PC-3 (cell line): ENCODE results near the gene FXYD1. TPM values are rescaled to one million over a fixed set of nuclear protein-coding genes. Genes with fewer than 3 reads are reported as not detected.

Source experiments
- ATAC-seq: fragments of 200-7000 bp; cut with Tn5 transposase; 2 replicates; pipeline ENCODE4 v1.9.1; 2020; ENCODE audit warnings: mild to moderate bottlenecking, moderate library complexity
- BruUV-seq: library from RNA; stranded (reverse); fragments of 400-500 nt; replicated peaks from 2 replicates; lab custom pipeline; 2021; lab: Mats Ljungman, UMichigan
- CTCF ChIA-PET: fragments of 300-600 bp; sonication (Branson Sonifier 250); formaldehyde crosslinking; loops from one replicate; lab custom pipeline; 2022; ENCODE audit warnings: antibody characterized with exemption; lab: Charles Lee
- POLR2A ChIA-PET: fragments of 300-600 bp; sonication (Branson Sonifier 250); formaldehyde crosslinking; loops from one replicate; lab custom pipeline; 2022; ENCODE audit warnings: antibody characterized with exemption; ENCODE audit not compliant: unreplicated experiment; lab: Charles Lee
- DNase-seq: peaks from one replicate; pipeline ENCODE4 v3.0.0-alpha.2; 2015
- H2AFZ ChIP-seq: fragments of 300-600 bp; sonication (generic); 2 replicates; pipeline ENCODE4 v1.6.0; 2016; ENCODE audit warnings: antibody characterized with exemption, low read length
- H3F3A ChIP-seq: fragments of 300-600 bp; sonication (generic); one replicate; pipeline ENCODE4 v1.6.0; 2017; ENCODE audit warnings: antibody characterized with exemption, low read length, control low read depth, mild to moderate bottlenecking; ENCODE audit not compliant: unreplicated experiment
- H3K27ac ChIP-seq: fragments of 300-600 bp; sonication (generic); 2 replicates; pipeline ENCODE4 v1.5.1; 2016; ENCODE audit warnings: mild to moderate bottlenecking, low read length
- H3K27me3 ChIP-seq: fragments of 300-600 bp; sonication (generic); 2 replicates; pipeline ENCODE4 v1.6.1; 2016; ENCODE audit warnings: low read length, mixed read lengths
- H3K36me3 ChIP-seq: fragments of 300-600 bp; sonication (generic); 2 replicates; pipeline ENCODE4 v1.6.1; 2016; ENCODE audit warnings: low read depth, mixed run types, low read length, mixed read lengths
- H3K4me1 ChIP-seq: fragments of 300-600 bp; sonication (generic); 2 replicates; pipeline ENCODE4 v1.5.1; 2016; ENCODE audit warnings: low read length; ENCODE audit not compliant: insufficient read depth
- H3K4me2 ChIP-seq: fragments of 300-600 bp; sonication (generic); 2 replicates; pipeline ENCODE4 v1.6.0; 2016; ENCODE audit warnings: low read length
- H3K4me3 ChIP-seq: fragments of 300-600 bp; sonication (generic); 2 replicates; pipeline ENCODE4 v1.5.1; 2016; ENCODE audit warnings: mild to moderate bottlenecking, low read length, mixed read lengths
- H3K79me2 ChIP-seq: fragments of 300-600 bp; sonication (generic); 2 replicates; pipeline ENCODE4 v1.6.1; 2017; ENCODE audit warnings: low read length, mixed read lengths
- H3K9ac ChIP-seq: fragments of 300-600 bp; sonication (generic); 2 replicates; pipeline ENCODE4 v1.6.0; 2016; ENCODE audit warnings: mild to moderate bottlenecking, low read length
- H3K9me2 ChIP-seq: fragments of 300-600 bp; sonication (generic); replicated peaks from 2 replicates; pipeline ENCODE4 v1.6.1; 2016; ENCODE audit warnings: mixed run types, low read length, mixed read lengths
- H3K9me3 ChIP-seq: fragments of 300-600 bp; sonication (generic); 2 replicates; pipeline ENCODE4 v1.6.1; 2016; ENCODE audit warnings: low read length, mixed read lengths
- H4K20me1 ChIP-seq: fragments of 300-600 bp; sonication (generic); 2 replicates; pipeline ENCODE4 v1.6.1; 2016; ENCODE audit warnings: low read length, mixed read lengths
- EZH2 ChIP-seq: fragments of 300-600 bp; sonication (generic); IDR thresholded peaks from one replicate; pipeline ENCODE4 v1.6.1; 2017; ENCODE audit warnings: antibody characterized with exemption, mild to moderate bottlenecking, low read length; ENCODE audit not compliant: unreplicated experiment
- EZH2phosphoT487 ChIP-seq: fragments of 300-600 bp; sonication (generic); IDR thresholded peaks from 2 replicates; pipeline ENCODE4 v1.6.1; 2018; ENCODE audit warnings: mild to moderate bottlenecking, antibody characterized with exemption, low read length, borderline replicate concordance
- intact Hi-C: fragments of 100-400 bp; cut with micrococcal nuclease; formaldehyde crosslinking; loops from 2 replicates; pipeline ENCODE4 v1.9.0; 2023
- total RNA-seq: library from RNA; depleted of rRNA; stranded (reverse); fragments of >200 nt; gene quantifications from 2 replicates; pipeline ENCODE4 v1.2.3, GENCODE V29; 2014
- TF ChIP-seq, protein P1 (sequence below): fragments of 300-600 bp; sonication (generic); conservative IDR thresholded peaks from 2 replicates; pipeline ENCODE4 v1.5.1; 2017; ENCODE audit warnings: antibody characterized with exemption, low read depth, mild to moderate bottlenecking, low read length

FXYD1 gene
- total RNA-seq, 1 experiment from 2014 or later, result not detected

DNA sequence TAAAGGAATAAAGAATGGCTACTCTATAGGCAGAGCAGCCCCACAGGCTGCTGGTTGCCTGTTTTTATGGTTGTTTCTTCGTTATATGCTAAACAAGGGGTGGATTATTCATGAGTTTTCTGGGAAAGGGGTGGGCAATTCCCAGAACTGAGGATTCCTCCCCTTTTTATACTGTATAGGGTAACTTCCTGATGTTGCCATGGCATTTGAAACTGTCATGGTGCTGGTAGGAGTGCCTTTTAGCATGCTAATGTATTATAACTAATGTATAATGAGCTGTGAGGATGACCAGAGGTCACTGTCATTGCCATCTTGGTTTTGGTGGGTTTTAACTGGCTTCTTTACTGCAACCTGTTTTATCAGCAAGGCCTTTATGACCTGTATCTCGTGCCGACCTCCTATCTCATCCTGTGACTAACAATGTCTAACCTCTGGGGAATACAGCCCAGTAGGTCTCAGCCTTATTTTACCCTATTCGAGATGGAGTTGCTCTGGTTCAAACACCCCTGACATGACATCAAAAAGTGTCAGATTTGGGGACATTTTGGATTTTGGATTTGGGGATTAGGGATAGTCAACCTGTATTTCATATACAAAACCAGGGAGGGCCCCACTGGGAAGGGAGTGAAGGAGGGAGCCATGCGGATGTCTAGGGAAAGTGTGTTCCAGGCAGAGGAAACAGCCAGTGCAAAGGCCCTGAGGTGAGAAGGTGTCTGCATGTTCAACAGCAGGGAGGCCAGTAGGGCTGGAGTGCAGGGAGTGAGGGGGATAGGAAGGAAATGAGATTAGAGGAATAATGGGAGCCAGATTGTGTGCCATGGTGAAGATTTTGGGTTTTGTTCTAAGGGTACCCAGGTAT is 26.8 kb downstream of the FXYD1 start:
- Histone ChIP-seq H3K9me2 (no peaks in the 10 kb centered on the region), H3K4me1 (peaks cover 26% of the 10 kb centered on the region), H3K79me2 (no peaks in the 10 kb centered on the region), H4K20me1 (no peaks in the 10 kb centered on the region), H3K27me3 (no peaks in the 10 kb centered on the region), H3K36me3 (peaks cover 66% of the 10 kb centered on the region), H3K4me2 (no peak overlapping the region), H2AFZ (no peak overlapping the region), H3F3A (no peaks in the 10 kb centered on the region), H3K9me3 (peaks cover 5% of the 10 kb centered on the region; the same call in 1 of the 2 replicates), H3K4me3 (no peak overlapping the region), H3K9ac (no peak overlapping the region), H3K27ac (no peak overlapping the region)
- no TSS peak for BruUV-seq
- TF ChIP-seq EZH2, result no peak
- no peak for TF ChIP-seq EZH2phosphoT487
- TF ChIP-seq, protein P1, sequence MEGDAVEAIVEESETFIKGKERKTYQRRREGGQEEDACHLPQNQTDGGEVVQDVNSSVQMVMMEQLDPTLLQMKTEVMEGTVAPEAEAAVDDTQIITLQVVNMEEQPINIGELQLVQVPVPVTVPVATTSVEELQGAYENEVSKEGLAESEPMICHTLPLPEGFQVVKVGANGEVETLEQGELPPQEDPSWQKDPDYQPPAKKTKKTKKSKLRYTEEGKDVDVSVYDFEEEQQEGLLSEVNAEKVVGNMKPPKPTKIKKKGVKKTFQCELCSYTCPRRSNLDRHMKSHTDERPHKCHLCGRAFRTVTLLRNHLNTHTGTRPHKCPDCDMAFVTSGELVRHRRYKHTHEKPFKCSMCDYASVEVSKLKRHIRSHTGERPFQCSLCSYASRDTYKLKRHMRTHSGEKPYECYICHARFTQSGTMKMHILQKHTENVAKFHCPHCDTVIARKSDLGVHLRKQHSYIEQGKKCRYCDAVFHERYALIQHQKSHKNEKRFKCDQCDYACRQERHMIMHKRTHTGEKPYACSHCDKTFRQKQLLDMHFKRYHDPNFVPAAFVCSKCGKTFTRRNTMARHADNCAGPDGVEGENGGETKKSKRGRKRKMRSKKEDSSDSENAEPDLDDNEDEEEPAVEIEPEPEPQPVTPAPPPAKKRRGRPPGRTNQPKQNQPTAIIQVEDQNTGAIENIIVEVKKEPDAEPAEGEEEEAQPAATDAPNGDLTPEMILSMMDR, result no peak
- intact Hi-C loops, result no loop called here
- ChIA-PET CTCF (no interaction called here), POLR2A (no interaction called here)
- DNase-seq, result no peak
- no peak for ATAC-seq

DNA sequence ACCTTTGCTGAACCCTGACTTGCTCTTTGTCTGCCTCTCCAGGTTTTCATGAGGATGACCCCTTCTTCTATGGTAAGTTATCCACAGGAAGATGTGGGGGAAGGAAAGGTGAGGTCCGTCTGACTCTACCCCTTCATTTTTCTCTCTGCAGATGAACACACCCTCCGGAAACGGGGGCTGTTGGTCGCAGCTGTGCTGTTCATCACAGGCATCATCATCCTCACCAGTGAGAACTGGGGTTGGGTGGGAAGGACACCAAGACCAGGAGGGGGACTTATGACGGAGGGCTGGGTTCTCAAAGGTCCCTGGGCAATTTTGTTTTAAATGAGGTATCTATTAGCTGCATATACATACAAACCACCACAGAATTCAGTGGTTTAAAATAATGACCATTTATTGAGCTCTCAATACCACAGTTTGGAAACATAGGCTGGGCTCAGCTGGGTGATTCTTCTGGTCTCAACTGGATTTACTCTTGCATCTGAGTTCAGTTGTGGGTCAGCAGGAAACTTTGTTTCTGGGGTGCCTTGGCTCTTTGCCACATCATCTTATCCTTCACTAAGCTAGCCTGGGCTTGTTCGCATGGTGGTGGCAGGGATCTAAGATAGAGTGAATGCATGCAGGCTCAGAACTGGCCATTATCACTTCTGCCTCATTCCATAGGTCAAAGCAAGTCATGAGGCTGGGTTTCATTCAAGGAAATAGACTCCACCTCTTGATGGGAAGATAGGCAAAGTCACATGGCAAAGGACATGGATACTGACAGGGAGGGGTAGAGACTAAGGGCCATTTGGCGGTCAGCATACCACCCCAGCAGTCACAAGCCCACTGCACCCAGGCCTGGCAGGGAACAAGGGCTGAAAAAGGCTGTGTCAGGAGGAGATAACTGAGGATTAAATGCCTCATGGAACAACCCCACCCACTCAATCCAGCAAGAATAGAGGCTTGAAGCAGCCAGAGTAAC is 27.8 kb downstream of the FXYD1 start:
- no peaks in the 10 kb centered on the region for H3K79me2 ChIP-seq
- intact Hi-C loops, result no loop called here
- H3K36me3 ChIP-seq, result peaks cover 60% of the 10 kb centered on the region
- ATAC-seq, result no peak
- TF ChIP-seq, protein P1, result no peak
- no peak for TF ChIP-seq EZH2phosphoT487
- TF ChIP-seq EZH2, result no peak
- no peaks in the 10 kb centered on the region for H4K20me1 ChIP-seq
- H3K27ac ChIP-seq, result no peak overlapping the region
- ChIA-PET POLR2A (no interaction called here), CTCF (no interaction called here)
- no peaks in the 10 kb centered on the region for H3F3A ChIP-seq
- peaks cover 5% of the 10 kb centered on the region; the same call in 1 of the 2 replicates for H3K9me3 ChIP-seq
- H3K9ac ChIP-seq, result no peak overlapping the region
- no peak overlapping the region for H2AFZ ChIP-seq
- no peak for DNase-seq
- BruUV-seq, result no TSS peak
- H3K27me3 ChIP-seq, result no peaks in the 10 kb centered on the region
- peaks cover 26% of the 10 kb centered on the region for H3K4me1 ChIP-seq
- no peak overlapping the region for H3K4me2 ChIP-seq
- H3K9me2 ChIP-seq, result no peaks in the 10 kb centered on the region
- H3K4me3 ChIP-seq, result no peak overlapping the region; the same call in 1 of the 2 replicates
